ENCODE data around the gene ASIC2. TPM values are rescaled to one million over a fixed set of nuclear protein-coding genes. Genes with fewer than 3 reads are reported as not detected.
A peak's percentile ranks its signal among the peaks of the same experiment; 100 is the strongest.

The ASIC2 gene
- total RNA-seq, 1 experiment from 2014 or later = 0.74 TPM

- DNase-seq = peak; percentile 7
- Histone ChIP-seq H3K23ac (ENCODE audit: insufficient read length, low read depth, low read length) (no peak overlapping the region), H2BK20ac (ENCODE audit: low read depth, low read length, poor library complexity, severe bottlenecking) (no peak overlapping the region), H3K27ac (ENCODE audit: insufficient read length, low read depth, low read length) (no peak overlapping the region), H3K4me1 (ENCODE audit: insufficient read depth, low read length) (no peaks in the 10 kb centered on the region), H3K27me3 (ENCODE audit: insufficient read depth, low read length) (no peaks in the 10 kb centered on the region), H4K5ac (ENCODE audit: insufficient read length, low read depth, low read length) (no peak overlapping the region), H3K9me3 (ENCODE audit: control insufficient read depth, low read depth, low read length) (no peaks in the 10 kb centered on the region), H3K9ac (ENCODE audit: extremely low read depth, insufficient read length, low read length) (no peak overlapping the region), H2BK120ac (ENCODE audit: low read depth, low read length, poor library complexity, severe bottlenecking) (no peak overlapping the region), H3K56ac (ENCODE audit: insufficient read length, low read depth, low read length) (no peak overlapping the region), H3K18ac (ENCODE audit: insufficient read length, low read depth, low read length) (no peak overlapping the region), H3K4me2 (ENCODE audit: insufficient read depth, insufficient read length, low read length) (no peak overlapping the region), H4K8ac (replicated peaks; ENCODE audit: insufficient read length, low read depth, low read length) (no peak overlapping the region), H2BK5ac (ENCODE audit: insufficient read length, low read length) (no peak overlapping the region), H2AK5ac (ENCODE audit: insufficient read length, low read length) (no peak overlapping the region), H3K23me2 (ENCODE audit: insufficient read length, low read depth, low read length, poor library complexity, severe bottlenecking) (no peaks in the 10 kb centered on the region), H3K79me2 (ENCODE audit: insufficient read depth, low read length) (no peaks in the 10 kb centered on the region), H3K14ac (ENCODE audit: insufficient read depth, low read length) (no peak overlapping the region), H2AFZ (ENCODE audit: low read length) (no peak overlapping the region), H3K79me1 (ENCODE audit: insufficient read depth, low read depth, low read length, poor library complexity, severe bottlenecking) (no peaks in the 10 kb centered on the region), H2BK12ac (ENCODE audit: insufficient read length, low read depth, low read length) (no peak overlapping the region), H3K4ac (ENCODE audit: low read depth, low read length) (no peak overlapping the region), H4K91ac (ENCODE audit: insufficient read length, low read depth, low read length) (no peak overlapping the region), H4K20me1 (ENCODE audit: control insufficient read depth, insufficient read depth, insufficient read length) (no peaks in the 10 kb centered on the region), H2BK15ac (ENCODE audit: low read depth, low read length) (no peak overlapping the region), H3T11ph (ENCODE audit: low read length) (no peak overlapping the region)
- Mint-ChIP-seq H3K4me1 (peaks cover 0 to 7% of the 10 kb centered on the region in 2 experiments; a peak in 2 of 4 replicates), H3K27me3 (ENCODE audit: low read depth) (peaks cover 81% of the 10 kb centered on the region), H3K9me3 (no peaks in the 10 kb centered on the region; a peak in 1 of 5 replicates), H3K36me3 (ENCODE audit: insufficient read depth in 1 of 3, low read depth in 3 of 3) (no peaks in the 10 kb centered on the region), H3K27ac (no peak overlapping the region), H3K4me3 (no peak overlapping the region)
- no CpG with 5 or more reads among the region's 2 CpGs for WGBS (ENCODE audit: extremely low coverage, insufficient read length, low lambda C conversion rate)
- no peak for TF ChIP-seq CTCF (conservative IDR thresholded peaks at IDR 0.05)
Measured at GRCh38 chr17:33209671-33210070, 83.4 kb downstream of the ASIC2 start.

Data from H9 (cell line).